Measurements from ENCODE around the gene ATXN1.

Gene ATXN1

GRCh38 chr6:16415677-16416076 lies 345.6 kb downstream of the ATXN1 start:
- Histone ChIP-seq H4K20me1 (ENCODE audit: control insufficient read depth, insufficient read depth, low read depth, low read length) (no peaks in the 10 kb centered on the region), H3K4me1 (ENCODE audit: control insufficient read depth, low read length) (peaks cover 69% of the 10 kb centered on the region), H3K27ac (ENCODE audit: low read depth, low read length) (no peak overlapping the region), H3K36me3 (ENCODE audit: control insufficient read depth, low read length) (no peaks in the 10 kb centered on the region), H3K27me3 (ENCODE audit: control insufficient read depth, low read length) (no peaks in the 10 kb centered on the region), H3K4me2 (ENCODE audit: low read length) (no peak overlapping the region), H3K9me2 (replicated peaks; ENCODE audit: control insufficient read depth, low read length) (no peaks in the 10 kb centered on the region), H3K4me3 (ENCODE audit: low read length) (no peak overlapping the region), H3K9me3 (ENCODE audit: control insufficient read depth, insufficient read depth, low read length) (no peaks in the 10 kb centered on the region), H3F3A (ENCODE audit: control insufficient read depth, insufficient read depth) (peaks cover 16% of the 10 kb centered on the region), H3K79me2 (ENCODE audit: control insufficient read depth, low read length) (peaks cover 3% of the 10 kb centered on the region; the same call in 1 of the 2 replicates)
- TF ChIP-seq CTCF (IDR thresholded peaks at IDR 0.05; ENCODE audit: low read depth, low read length, poor library complexity, severe bottlenecking): no peak
- no peak for TF ChIP-seq EZH2phosphoT487 (IDR thresholded peaks at IDR 0.05; ENCODE audit: borderline replicate concordance, low read length)

GRCh38 chr6:16414205-16414604 lies 347.1 kb downstream of the ATXN1 start:
- Histone ChIP-seq H4K20me1 (ENCODE audit: control insufficient read depth, insufficient read depth, low read depth, low read length) (no peaks in the 10 kb centered on the region), H3K79me2 (ENCODE audit: control insufficient read depth, low read length) (peaks cover 3% of the 10 kb centered on the region; the same call in 1 of the 2 replicates), H3K4me3 (ENCODE audit: low read length) (peak overlapping the region; percentile 65), H3K4me1 (ENCODE audit: control insufficient read depth, low read length) (peaks cover 67% of the 10 kb centered on the region), H3F3A (ENCODE audit: control insufficient read depth, insufficient read depth) (peaks cover 8% of the 10 kb centered on the region), H3K27ac (ENCODE audit: low read depth, low read length) (peak overlapping the region; percentile 53), H3K27me3 (ENCODE audit: control insufficient read depth, low read length) (no peaks in the 10 kb centered on the region), H3K4me2 (ENCODE audit: low read length) (peak overlapping the region; percentile 80), H3K9me2 (replicated peaks; ENCODE audit: control insufficient read depth, low read length) (no peaks in the 10 kb centered on the region), H3K9me3 (ENCODE audit: control insufficient read depth, insufficient read depth, low read length) (no peaks in the 10 kb centered on the region), H3K36me3 (ENCODE audit: control insufficient read depth, low read length) (no peaks in the 10 kb centered on the region)
- no peak for TF ChIP-seq CTCF (IDR thresholded peaks at IDR 0.05; ENCODE audit: low read depth, low read length, poor library complexity, severe bottlenecking)
- no peak for TF ChIP-seq EZH2phosphoT487 (IDR thresholded peaks at IDR 0.05; ENCODE audit: borderline replicate concordance, low read length)

GRCh38 chr6:16413399-16413798 lies 347.9 kb downstream of the ATXN1 start:
- Histone ChIP-seq H3K4me2 (ENCODE audit: low read length) (peak overlapping the region; percentile 80), H4K20me1 (ENCODE audit: control insufficient read depth, insufficient read depth, low read depth, low read length) (no peaks in the 10 kb centered on the region), H3K27me3 (ENCODE audit: control insufficient read depth, low read length) (no peaks in the 10 kb centered on the region), H3F3A (ENCODE audit: control insufficient read depth, insufficient read depth) (peaks cover 8% of the 10 kb centered on the region), H3K36me3 (ENCODE audit: control insufficient read depth, low read length) (no peaks in the 10 kb centered on the region), H3K4me1 (ENCODE audit: control insufficient read depth, low read length) (peaks cover 67% of the 10 kb centered on the region), H3K79me2 (ENCODE audit: control insufficient read depth, low read length) (no peaks in the 10 kb centered on the region), H3K9me2 (replicated peaks; ENCODE audit: control insufficient read depth, low read length) (no peaks in the 10 kb centered on the region), H3K4me3 (ENCODE audit: low read length) (peak overlapping the region; percentile 65), H3K27ac (ENCODE audit: low read depth, low read length) (peak overlapping the region; percentile 53), H3K9me3 (ENCODE audit: control insufficient read depth, insufficient read depth, low read length) (no peaks in the 10 kb centered on the region)
- TF ChIP-seq CTCF (IDR thresholded peaks at IDR 0.05; ENCODE audit: low read depth, low read length, poor library complexity, severe bottlenecking): no peak
- TF ChIP-seq EZH2phosphoT487 (IDR thresholded peaks at IDR 0.05; ENCODE audit: borderline replicate concordance, low read length): no peak
